OCI-LY7 (cell line): ENCODE results near the gene CIAO3.

Source experiments
- EZH2phosphoT487 ChIP-seq: fragments of 200-600 bp; sonication (generic); IDR thresholded peaks from 2 replicates; pipeline ENCODE4 v1.6.1; 2018; ENCODE audit warnings: low read depth, borderline replicate concordance, mild to moderate bottlenecking, mixed run types, antibody characterized with exemption, low read length, moderate library complexity, mixed read lengths
- TF ChIP-seq, protein P1 (sequence below): fragments of 200-600 bp; sonication (generic); conservative IDR thresholded peaks from 2 replicates; pipeline ENCODE4 v1.5.1; 2014; ENCODE audit warnings: mild to moderate bottlenecking, antibody characterized with exemption, low read length, moderate library complexity, mixed read lengths

DNA sequence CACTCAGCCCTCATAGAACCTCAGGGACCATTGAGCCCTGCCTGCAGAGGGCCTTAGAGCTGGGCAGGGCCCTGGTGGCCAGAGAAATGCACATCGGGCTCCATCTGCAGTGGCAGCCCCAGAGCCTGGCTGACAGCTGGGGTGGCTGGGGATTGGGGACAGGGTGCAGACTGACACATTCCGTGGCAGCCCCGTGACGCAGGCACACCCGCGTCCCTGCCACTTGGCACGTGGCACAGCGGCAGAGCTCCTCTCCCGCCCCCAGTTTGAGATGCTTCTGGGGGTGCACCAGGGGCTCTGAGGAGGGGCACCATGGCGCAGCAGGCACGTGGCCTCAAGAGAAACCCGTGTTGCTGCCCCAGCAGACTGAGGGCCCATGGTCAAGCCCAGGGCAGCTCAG lies 37.4 kb downstream of the CIAO3 start:
- TF ChIP-seq, protein P1, sequence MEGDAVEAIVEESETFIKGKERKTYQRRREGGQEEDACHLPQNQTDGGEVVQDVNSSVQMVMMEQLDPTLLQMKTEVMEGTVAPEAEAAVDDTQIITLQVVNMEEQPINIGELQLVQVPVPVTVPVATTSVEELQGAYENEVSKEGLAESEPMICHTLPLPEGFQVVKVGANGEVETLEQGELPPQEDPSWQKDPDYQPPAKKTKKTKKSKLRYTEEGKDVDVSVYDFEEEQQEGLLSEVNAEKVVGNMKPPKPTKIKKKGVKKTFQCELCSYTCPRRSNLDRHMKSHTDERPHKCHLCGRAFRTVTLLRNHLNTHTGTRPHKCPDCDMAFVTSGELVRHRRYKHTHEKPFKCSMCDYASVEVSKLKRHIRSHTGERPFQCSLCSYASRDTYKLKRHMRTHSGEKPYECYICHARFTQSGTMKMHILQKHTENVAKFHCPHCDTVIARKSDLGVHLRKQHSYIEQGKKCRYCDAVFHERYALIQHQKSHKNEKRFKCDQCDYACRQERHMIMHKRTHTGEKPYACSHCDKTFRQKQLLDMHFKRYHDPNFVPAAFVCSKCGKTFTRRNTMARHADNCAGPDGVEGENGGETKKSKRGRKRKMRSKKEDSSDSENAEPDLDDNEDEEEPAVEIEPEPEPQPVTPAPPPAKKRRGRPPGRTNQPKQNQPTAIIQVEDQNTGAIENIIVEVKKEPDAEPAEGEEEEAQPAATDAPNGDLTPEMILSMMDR, result no peak
- no peak for TF ChIP-seq EZH2phosphoT487
